GM13976 (cell line): ENCODE data around the gene SLC22A17.

Experiments used
- DNase-seq: peaks from one replicate; pipeline ENCODE4 v3.0.0; 2012; ENCODE audit warnings: low spot score
- in situ Hi-C: fragments of 300-500 bp; cut with MboI; formaldehyde crosslinking; loops from one replicate; pipeline ENCODE4 v1.12.0; 2022; ENCODE audit warnings: low sequenced_read_pairs, mixed read lengths, inconsistent platforms; ENCODE audit not compliant: unreplicated experiment
- TF ChIP-seq, protein P1 (sequence below): IDR thresholded peaks from 2 replicates; pipeline ENCODE4 v1.5.1; 2012; ENCODE audit warnings: borderline replicate concordance, mild to moderate bottlenecking; ENCODE audit not compliant: insufficient read depth; ENCODE audit errors: extremely low read depth, missing control alignments, control extremely low read depth

SLC22A17 gene

DNA sequence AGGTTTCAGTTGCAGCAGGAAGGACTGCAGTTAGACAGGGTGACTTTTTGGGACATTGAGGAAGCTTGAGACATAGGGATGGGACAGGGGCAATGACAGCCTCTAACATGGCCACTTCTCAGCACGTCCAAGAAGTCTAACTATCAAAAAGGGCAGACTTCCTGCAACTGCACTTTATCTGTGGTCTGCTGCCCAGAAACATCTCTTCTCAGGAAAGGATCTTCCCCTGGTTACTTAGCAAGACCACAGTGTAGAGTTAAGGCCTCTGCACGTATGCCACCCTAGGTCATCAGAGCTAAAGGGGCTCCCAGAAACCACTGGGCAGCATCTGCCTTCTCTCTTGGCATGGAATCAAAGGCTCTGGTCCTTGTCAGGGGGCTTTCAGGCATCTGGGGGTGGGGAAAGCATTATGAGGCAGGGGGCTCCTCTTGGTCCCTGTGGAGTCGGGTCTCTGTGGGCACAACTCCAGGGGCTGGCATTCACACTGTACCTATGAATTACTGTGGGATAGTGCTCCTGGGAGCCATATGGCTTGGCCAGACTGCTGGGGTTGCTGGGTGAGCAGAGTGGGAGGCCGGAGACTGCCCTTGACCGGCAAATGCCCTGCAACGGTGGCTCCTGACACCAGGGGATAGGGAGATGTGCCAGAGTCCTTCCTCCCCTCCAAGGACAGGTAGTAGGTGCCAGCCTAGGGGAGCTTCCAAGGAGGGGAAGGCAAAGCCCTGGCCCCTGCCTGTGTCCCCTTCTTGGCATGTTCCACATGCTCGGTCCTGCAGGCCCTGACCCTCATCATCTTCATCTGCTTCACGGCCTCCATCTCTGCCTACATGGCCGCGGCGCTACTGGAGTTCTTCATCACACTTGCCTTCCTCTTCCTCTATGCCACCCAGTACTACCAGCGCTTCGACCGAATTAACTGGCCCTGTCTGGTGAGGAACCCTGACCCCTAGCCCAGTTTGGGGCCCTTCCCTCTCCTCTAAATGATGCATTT lies 25.2 kb upstream of the SLC22A17 start:
- no peak for DNase-seq
- in situ Hi-C loops: no loop called here
- TF ChIP-seq, protein P1, sequence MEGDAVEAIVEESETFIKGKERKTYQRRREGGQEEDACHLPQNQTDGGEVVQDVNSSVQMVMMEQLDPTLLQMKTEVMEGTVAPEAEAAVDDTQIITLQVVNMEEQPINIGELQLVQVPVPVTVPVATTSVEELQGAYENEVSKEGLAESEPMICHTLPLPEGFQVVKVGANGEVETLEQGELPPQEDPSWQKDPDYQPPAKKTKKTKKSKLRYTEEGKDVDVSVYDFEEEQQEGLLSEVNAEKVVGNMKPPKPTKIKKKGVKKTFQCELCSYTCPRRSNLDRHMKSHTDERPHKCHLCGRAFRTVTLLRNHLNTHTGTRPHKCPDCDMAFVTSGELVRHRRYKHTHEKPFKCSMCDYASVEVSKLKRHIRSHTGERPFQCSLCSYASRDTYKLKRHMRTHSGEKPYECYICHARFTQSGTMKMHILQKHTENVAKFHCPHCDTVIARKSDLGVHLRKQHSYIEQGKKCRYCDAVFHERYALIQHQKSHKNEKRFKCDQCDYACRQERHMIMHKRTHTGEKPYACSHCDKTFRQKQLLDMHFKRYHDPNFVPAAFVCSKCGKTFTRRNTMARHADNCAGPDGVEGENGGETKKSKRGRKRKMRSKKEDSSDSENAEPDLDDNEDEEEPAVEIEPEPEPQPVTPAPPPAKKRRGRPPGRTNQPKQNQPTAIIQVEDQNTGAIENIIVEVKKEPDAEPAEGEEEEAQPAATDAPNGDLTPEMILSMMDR: no peak

DNA sequence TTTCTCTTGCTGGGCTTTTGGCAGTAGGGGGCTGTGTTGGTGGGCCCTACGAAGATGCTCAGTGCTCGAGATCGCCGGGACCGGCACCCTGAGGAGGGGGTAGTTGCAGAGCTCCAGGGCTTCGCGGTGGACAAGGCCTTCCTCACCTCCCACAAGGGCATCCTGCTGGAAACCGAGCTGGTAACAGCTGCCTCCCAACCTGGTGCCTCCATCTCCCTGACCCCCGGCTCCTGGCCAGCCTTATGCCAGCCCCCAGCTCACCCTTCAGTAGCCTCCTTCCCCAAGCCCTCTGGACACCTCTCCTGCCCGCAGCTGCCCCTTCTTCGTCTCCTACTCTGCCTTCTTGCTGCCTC lies 24.5 kb upstream of the SLC22A17 start:
- in situ Hi-C loops: no loop called here
- TF ChIP-seq, protein P1: no peak
- no peak for DNase-seq

DNA sequence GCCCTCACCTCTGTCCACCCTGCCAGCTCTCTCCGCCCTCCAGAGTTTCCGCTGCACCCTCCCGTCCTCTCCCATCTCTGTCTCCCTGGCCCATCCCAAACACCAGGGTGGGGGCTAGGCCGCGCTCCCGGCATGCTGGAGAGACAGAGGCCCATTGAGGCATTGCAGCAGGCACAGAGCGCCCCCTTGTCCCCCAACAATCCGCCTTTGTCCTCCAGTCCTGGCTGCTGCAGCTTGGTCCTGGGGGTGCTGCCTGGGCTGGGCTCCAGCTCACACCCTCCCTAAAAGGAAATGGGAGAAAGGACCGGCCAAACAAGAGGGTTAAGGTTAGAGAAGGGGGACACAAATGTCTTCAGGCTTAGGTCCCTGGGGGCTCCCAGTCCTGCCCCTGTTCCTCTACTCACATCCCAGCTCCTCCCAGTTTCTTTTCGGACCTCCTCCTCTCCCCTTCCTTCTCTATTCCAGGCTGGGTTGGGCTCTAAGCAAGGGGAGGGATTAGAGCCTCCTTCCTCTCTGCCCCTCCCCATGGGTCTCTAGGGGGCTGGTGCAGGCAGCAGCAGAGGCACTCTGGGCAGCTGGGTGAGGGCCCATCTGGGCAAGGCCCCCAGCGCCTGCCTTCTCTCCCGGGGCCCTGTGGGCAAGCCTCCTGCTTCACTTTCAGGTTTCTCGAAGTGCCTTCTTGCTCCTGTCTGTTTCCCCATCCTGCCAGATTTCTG lies 24.0 kb upstream of the SLC22A17 start, which contains the start of gene CMTM5:
TSS of gene CMTM5 (plus strand) at position 565 of the 716 bp plus-strand sequence. CDS start 206 bp downstream, outside the sequence.
- no peak for DNase-seq
- TF ChIP-seq, protein P1: no peak
- in situ Hi-C loops: no loop called here

DNA sequence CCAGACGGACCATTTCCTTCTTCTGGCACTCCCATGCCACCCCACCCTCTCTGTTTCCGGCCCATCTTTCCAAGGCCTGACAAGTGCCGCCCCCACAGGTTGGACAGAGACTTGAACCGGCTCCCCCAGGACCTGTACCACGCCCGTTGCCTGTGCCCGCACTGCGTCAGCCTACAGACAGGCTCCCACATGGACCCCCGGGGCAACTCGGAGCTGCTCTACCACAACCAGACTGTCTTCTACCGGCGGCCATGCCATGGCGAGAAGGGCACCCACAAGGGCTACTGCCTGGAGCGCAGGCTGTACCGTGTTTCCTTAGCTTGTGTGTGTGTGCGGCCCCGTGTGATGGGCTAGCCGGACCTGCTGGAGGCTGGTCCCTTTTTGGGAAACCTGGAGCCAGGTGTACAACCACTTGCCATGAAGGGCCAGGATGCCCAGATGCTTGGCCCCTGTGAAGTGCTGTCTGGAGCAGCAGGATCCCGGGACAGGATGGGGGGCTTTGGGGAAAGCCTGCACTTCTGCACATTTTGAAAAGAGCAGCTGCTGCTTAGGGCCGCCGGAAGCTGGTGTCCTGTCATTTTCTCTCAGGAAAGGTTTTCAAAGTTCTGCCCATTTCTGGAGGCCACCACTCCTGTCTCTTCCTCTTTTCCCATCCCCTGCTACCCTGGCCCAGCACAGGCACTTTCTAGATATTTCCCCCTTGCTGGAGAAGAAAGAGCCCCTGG lies 23.0 kb upstream of the SLC22A17 start:
- in situ Hi-C loops: no loop called here
- TF ChIP-seq, protein P1: no peak
- DNase-seq: no peak

DNA sequence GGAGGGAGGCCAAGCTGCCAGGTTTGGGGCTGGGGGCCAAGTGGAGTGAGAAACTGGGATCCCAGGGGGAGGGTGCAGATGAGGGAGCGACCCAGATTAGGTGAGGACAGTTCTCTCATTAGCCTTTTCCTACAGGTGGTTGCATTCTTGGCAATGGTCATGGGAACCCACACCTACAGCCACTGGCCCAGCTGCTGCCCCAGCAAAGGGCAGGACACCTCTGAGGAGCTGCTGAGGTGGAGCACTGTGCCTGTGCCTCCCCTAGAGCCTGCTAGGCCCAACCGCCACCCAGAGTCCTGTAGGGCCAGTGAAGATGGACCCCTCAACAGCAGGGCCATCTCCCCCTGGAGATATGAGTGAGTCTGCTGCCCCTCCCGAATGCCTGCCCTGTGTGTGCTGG lies 20.4 kb upstream of the SLC22A17 start:
- in situ Hi-C loops: no loop called here
- DNase-seq: no peak
- TF ChIP-seq, protein P1: no peak

DNA sequence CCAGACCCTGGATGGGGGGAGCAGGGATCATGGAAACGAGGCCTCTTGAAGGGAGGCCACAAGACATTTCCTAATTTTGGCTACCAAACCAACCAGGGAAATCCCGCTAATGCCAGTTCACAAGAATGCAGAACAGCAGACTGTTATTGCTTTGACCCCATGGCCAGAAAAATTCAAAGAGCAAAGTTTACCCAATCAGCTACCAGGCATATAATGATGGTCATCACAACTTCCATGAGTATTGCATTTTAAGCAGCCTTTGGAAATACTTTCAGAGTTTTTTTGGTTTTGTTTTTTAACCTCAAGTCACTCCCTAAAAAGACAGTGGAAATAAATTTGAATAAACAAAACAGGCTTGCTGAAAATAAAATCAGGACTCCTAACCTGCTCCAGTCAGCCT lies 19.8 kb upstream of the SLC22A17 start, which contains the start of gene IL25:
TSS of gene IL25 (plus strand) at position 301 of the 400 bp plus-strand sequence.
- DNase-seq: no peak
- in situ Hi-C loops: no loop called here
- TF ChIP-seq, protein P1: no peak
